GM19372 (cell line): ENCODE measurements around the gene MINDY4.

Experiments used
- ATAC-seq: cut with Tn5 transposase; IDR thresholded peaks from one replicate; pipeline ENCODE4 v1.9.1; 2021; ENCODE audit warnings: mild to moderate bottlenecking, low read depth, moderate library complexity; ENCODE audit not compliant: unreplicated experiment

The MINDY4 gene

GRCh38 chr7:30765408-30765807, 5.8 kb upstream of the MINDY4 start:
- no peak for ATAC-seq

- ATAC-seq: no peak
Measured at GRCh38 chr7:30770845-30771173, 408 bp upstream of the MINDY4 start.

- ATAC-seq: peak; percentile 26
Measured at GRCh38 chr7:30771880-30772425, 736 bp downstream of the MINDY4 start.

- ATAC-seq: no peak
Measured at GRCh38 chr7:30772984-30773383, 1.8 kb downstream of the MINDY4 start.

- no peak for ATAC-seq
Measured at GRCh38 chr7:30775992-30776391, 4.8 kb downstream of the MINDY4 start.

GRCh38 chr7:30776971-30777370, 5.8 kb downstream of the MINDY4 start:
- ATAC-seq: no peak

GRCh38 chr7:30778255-30779025, 7.2 kb downstream of the MINDY4 start:
- ATAC-seq: no peak

GRCh38 chr7:30779574-30779973, 8.4 kb downstream of the MINDY4 start:
- ATAC-seq: no peak

GRCh38 chr7:30780941-30781340, 9.7 kb downstream of the MINDY4 start:
- ATAC-seq: no peak

GRCh38 chr7:30782690-30783089, 11.5 kb downstream of the MINDY4 start:
- no peak for ATAC-seq

- no peak for ATAC-seq
Measured at GRCh38 chr7:30785786-30786185, 14.6 kb downstream of the MINDY4 start.

- ATAC-seq: no peak
Measured at GRCh38 chr7:30787486-30787885, 16.3 kb downstream of the MINDY4 start.

GRCh38 chr7:30788640-30789333, 17.6 kb downstream of the MINDY4 start:
- no peak for ATAC-seq

- ATAC-seq: no peak
Measured at GRCh38 chr7:30789334-30789711, 18.1 kb downstream of the MINDY4 start.

- ATAC-seq: no peak
Measured at GRCh38 chr7:30790356-30790755, 19.1 kb downstream of the MINDY4 start.

- no peak for ATAC-seq
Measured at GRCh38 chr7:30791114-30791513, 19.9 kb downstream of the MINDY4 start.

- ATAC-seq: no peak
Measured at GRCh38 chr7:30795161-30795948, 24.1 kb downstream of the MINDY4 start.

- ATAC-seq: no peak
Measured at GRCh38 chr7:30796105-30796869, 25.1 kb downstream of the MINDY4 start.

GRCh38 chr7:30797176-30798040, 26.2 kb downstream of the MINDY4 start:
- no peak for ATAC-seq
